Measurements from ENCODE around the gene EIF4E3.

Gene EIF4E3

GRCh38 chr3:71742621-71743020, 17.4 kb upstream of the EIF4E3 start:
- ATAC-seq (replicated peaks) (no peak), DNase-seq (no peak)
- H3K4me1 Mint-ChIP-seq (ENCODE audit: low read depth in 2 of 2): no peaks in the 10 kb centered on the region
- H3K27ac Mint-ChIP-seq: no peak overlapping the region
- peaks cover 11 to 16% of the 10 kb centered on the region in 2 donors for H3K27me3 Mint-ChIP-seq
- H3K36me3 Mint-ChIP-seq (ENCODE audit: insufficient read depth): no peaks in the 10 kb centered on the region
- no peak overlapping the region for H3K4me3 Mint-ChIP-seq
- H3K9me3 Mint-ChIP-seq: peaks cover 7 to 8% of the 10 kb centered on the region in 2 donors

- H3K4me1 Mint-ChIP-seq (ENCODE audit: low read depth in 2 of 2): peaks cover 11 to 15% of the 10 kb centered on the region in 2 donors
- no peak for ATAC-seq (replicated peaks)
- H3K36me3 Mint-ChIP-seq (ENCODE audit: insufficient read depth): peaks cover 2% of the 10 kb centered on the region
- H3K9me3 Mint-ChIP-seq: no peaks in the 10 kb centered on the region
- H3K27me3 Mint-ChIP-seq: peaks cover 30 to 40% of the 10 kb centered on the region in 2 donors
- DNase-seq: no peak
- H3K27ac Mint-ChIP-seq: no peak overlapping the region
- H3K4me3 Mint-ChIP-seq: no peak overlapping the region
Observed at GRCh38 chr3:71734881-71735280, 9.7 kb upstream of the EIF4E3 start.

DNA sequence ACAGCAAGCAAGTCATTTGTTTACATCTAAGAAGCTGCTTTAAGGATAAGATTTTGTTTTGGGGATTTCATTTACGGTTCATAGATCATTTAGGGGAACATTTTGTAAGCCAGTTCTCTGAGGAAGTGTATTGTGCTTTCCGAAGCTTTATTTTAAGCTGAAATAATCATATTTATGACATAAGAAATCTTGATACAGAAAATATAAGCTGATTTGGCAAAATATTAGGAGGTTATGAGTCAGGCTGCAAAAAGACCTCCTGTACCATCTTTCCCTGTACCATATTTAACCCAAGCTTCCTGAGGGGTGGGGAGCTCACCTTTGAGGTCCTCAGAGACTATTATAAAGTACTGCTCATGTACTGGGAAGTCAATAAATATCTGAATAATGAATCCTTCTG, 8.1 kb upstream of the EIF4E3 start:
- ATAC-seq (replicated peaks): no peak
- Mint-ChIP-seq H3K36me3 (ENCODE audit: insufficient read depth) (peaks cover 6% of the 10 kb centered on the region), H3K27me3 (peaks cover 26 to 31% of the 10 kb centered on the region in 2 donors)

GRCh38 chr3:71732637-71733036, 7.4 kb upstream of the EIF4E3 start:
- peaks cover 27 to 30% of the 10 kb centered on the region in 2 donors for H3K4me1 Mint-ChIP-seq (ENCODE audit: low read depth in 2 of 2)
- peaks cover 19 to 25% of the 10 kb centered on the region in 2 donors for H3K27me3 Mint-ChIP-seq
- H3K36me3 Mint-ChIP-seq (ENCODE audit: insufficient read depth): peaks cover 7% of the 10 kb centered on the region
- ATAC-seq (replicated peaks) (no peak), DNase-seq (no peak)
- no peak overlapping the region for H3K27ac Mint-ChIP-seq
- H3K4me3 Mint-ChIP-seq: no peak overlapping the region
- no peaks in the 10 kb centered on the region for H3K9me3 Mint-ChIP-seq

More for the DNA sequence above, 8.1 kb upstream of the EIF4E3 start:
- DNase-seq: no peak
- no peak overlapping the region for H3K27ac Mint-ChIP-seq
- H3K4me3 Mint-ChIP-seq: no peak overlapping the region
- H3K4me1 Mint-ChIP-seq (ENCODE audit: low read depth in 2 of 2): peaks cover 25 to 27% of the 10 kb centered on the region in 2 donors
- H3K9me3 Mint-ChIP-seq: no peaks in the 10 kb centered on the region

DNA sequence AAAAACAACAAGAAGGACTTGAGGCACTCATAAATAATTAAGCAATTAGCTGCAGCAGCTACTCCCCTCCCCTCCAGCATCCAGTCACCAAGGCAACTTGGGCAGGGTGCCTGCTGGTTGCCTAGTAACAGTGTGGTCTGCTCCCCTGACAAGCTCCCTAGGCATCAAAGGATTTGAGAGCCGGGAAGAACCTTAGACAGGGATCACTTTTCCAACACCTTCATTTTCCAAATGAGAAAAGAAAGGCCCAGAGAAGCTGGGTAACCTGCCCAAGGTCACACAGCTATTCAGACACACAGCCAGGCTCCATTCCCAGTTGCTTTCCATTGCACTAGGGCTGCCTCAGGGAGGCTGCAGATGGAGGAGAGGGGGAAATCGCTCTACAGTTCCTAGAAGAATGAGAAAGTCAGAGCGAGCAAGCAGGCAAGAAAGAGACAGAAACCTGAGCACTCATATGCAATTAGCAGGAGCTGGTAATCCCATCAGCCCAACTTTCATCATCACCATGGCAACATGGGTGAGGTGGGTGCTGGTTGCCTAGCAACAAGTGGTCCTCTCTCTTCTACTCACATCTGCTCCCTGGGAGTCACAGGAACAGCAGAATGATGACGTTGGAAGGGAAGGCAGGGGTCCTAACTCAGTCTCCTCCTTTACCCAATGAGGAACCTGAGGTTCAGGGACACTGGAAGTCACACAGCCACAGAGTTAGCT, 3.6 kb upstream of the EIF4E3 start:
- H3K9me3 Mint-ChIP-seq: no peaks in the 10 kb centered on the region
- H3K4me1 Mint-ChIP-seq (ENCODE audit: low read depth in 2 of 2): peaks cover 47 to 52% of the 10 kb centered on the region in 2 donors
- no peaks in the 10 kb centered on the region for H3K27me3 Mint-ChIP-seq
- no peak for ATAC-seq (replicated peaks)
- peak overlapping the region in 1 of 2 donors; percentile 19 for H3K4me3 Mint-ChIP-seq
- peak overlapping the region in 1 of 2 donors; percentile 59 for H3K27ac Mint-ChIP-seq
- peaks cover 24% of the 10 kb centered on the region for H3K36me3 Mint-ChIP-seq (ENCODE audit: insufficient read depth)
- DNase-seq: peak in 1 of 3 experiments; percentile 14

GRCh38 chr3:71726146-71726545, 944 bp upstream of the EIF4E3 start:
- Mint-ChIP-seq H3K36me3 (ENCODE audit: insufficient read depth) (peaks cover 23% of the 10 kb centered on the region), H3K4me3 (peak overlapping the region; percentile 90 to 94), H3K4me1 (ENCODE audit: low read depth in 2 of 2) (peaks cover 66 to 73% of the 10 kb centered on the region in 2 donors), H3K9me3 (no peaks in the 10 kb centered on the region), H3K27me3 (no peaks in the 10 kb centered on the region), H3K27ac (peak overlapping the region; percentile 94 to 95)
- ATAC-seq (replicated peaks) (peak; percentile 54), DNase-seq (peak; percentile 36 to 39 (median 38))

DNA sequence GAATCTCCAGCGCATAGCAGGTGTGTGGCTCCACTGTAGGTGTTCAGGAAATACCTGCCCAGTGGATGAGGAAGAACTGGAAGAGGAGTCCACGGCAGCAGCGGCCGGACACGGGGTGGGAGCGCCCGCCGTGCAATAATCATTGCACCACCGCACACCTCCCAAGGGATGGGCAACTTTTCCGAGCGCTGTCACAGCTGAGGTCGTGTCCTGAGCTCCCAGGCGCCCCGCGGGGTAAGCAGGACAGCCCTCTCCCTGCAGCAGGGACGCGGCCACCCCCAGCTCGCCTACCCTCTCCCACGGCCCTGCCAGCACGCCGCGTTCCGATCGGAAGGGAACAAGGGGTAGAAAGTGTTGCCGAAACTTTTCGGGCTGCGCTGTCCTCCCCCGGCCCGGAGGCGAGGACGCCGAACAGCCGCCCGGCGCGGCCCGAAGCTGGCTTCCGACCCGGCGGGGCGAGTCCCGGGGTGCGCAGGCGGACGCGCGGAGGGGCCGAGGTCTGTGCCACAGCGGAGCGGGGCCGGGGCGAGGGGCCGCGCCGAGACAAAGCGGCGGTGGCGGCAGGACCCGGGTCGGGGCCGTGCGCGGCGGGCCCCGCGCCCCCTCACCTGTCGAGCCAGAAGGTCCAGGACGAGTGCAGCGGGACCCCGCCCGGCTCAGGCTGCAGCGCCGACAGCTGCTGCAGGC, 475 bp downstream of the EIF4E3 start:
- peak; percentile 24 for ATAC-seq (replicated peaks)
- Mint-ChIP-seq H3K4me3 (peak overlapping the region; percentile 72 to 97), H3K27me3 (no peaks in the 10 kb centered on the region), H3K9me3 (no peaks in the 10 kb centered on the region), H3K36me3 (ENCODE audit: insufficient read depth) (peaks cover 23% of the 10 kb centered on the region), H3K4me1 (ENCODE audit: low read depth in 2 of 2) (peaks cover 62 to 69% of the 10 kb centered on the region in 2 donors), H3K27ac (peak overlapping the region; percentile 93 to 97)
- peak in 2 of 3 experiments; percentile 28 to 31 for DNase-seq

GRCh38 chr3:71724171-71724453, 1.1 kb downstream of the EIF4E3 start:
- DNase-seq (no peak), ATAC-seq (replicated peaks) (no peak)
- Mint-ChIP-seq H3K27me3 (no peaks in the 10 kb centered on the region), H3K4me3 (peak overlapping the region; percentile 72 to 97), H3K9me3 (no peaks in the 10 kb centered on the region), H3K36me3 (ENCODE audit: insufficient read depth) (peaks cover 25% of the 10 kb centered on the region), H3K4me1 (ENCODE audit: low read depth in 2 of 2) (peaks cover 62 to 70% of the 10 kb centered on the region in 2 donors), H3K27ac (peak overlapping the region; percentile 93 to 97)

DNA sequence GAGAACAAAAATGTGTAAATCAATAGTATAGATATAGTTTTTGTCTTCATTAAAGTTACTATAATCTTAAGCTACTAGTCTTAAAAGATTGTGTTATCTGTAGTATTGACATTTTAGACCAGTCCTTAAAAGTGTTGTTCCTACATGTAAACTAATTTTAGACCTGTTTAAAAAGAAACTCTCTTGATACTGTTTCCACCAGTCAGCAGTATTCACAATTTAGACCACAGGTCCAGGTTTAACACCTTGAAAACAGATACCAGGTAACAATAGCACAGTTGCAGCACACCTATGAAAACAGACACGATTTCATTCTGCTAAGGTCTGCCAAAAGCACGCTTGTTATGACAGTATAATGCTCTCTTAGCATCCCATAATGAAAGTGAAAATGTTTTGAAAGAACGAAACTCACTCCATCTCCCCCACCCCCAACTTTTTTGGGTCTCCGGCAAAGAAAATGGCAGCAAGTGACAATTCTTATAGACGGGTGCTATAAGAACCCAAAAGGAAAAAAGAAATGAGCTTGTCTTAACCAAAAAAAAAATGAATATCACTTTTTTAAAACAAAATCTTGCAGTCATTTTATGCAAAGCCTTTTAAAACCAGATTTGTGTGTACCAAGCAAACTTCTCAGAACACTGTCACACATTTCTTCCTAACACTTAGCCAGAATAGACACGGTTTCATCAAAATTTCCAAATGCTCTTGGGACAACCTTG, 1.6 kb downstream of the EIF4E3 start:
- peak overlapping the region; percentile 72 to 97 for H3K4me3 Mint-ChIP-seq
- no peaks in the 10 kb centered on the region for H3K27me3 Mint-ChIP-seq
- peaks cover 25% of the 10 kb centered on the region for H3K36me3 Mint-ChIP-seq (ENCODE audit: insufficient read depth)
- ATAC-seq (replicated peaks) (peak; percentile 51), DNase-seq (peak; percentile 47 to 60 (median 47))
- H3K9me3 Mint-ChIP-seq: no peaks in the 10 kb centered on the region
- H3K27ac Mint-ChIP-seq: peak overlapping the region; percentile 93 to 97
- H3K4me1 Mint-ChIP-seq (ENCODE audit: low read depth in 2 of 2): peaks cover 62 to 72% of the 10 kb centered on the region in 2 donors

- Mint-ChIP-seq H3K27me3 (no peaks in the 10 kb centered on the region), H3K27ac (peak overlapping the region; percentile 93 to 97), H3K4me1 (ENCODE audit: low read depth in 2 of 2) (peaks cover 63 to 76% of the 10 kb centered on the region in 2 donors), H3K4me3 (peak overlapping the region; percentile 72 to 97), H3K36me3 (ENCODE audit: insufficient read depth) (peaks cover 21% of the 10 kb centered on the region), H3K9me3 (no peaks in the 10 kb centered on the region)
- ATAC-seq (replicated peaks) (no peak), DNase-seq (no peak)
Observed at GRCh38 chr3:71722693-71723092, 2.5 kb downstream of the EIF4E3 start.

GRCh38 chr3:71721651-71722157, 3.5 kb downstream of the EIF4E3 start:
- ATAC-seq (replicated peaks): peak; percentile 18
- Mint-ChIP-seq H3K9me3 (no peaks in the 10 kb centered on the region), H3K36me3 (ENCODE audit: insufficient read depth) (peaks cover 21% of the 10 kb centered on the region), H3K27ac (peak overlapping the region; percentile 87 to 90), H3K4me3 (peak overlapping the region; percentile 72 to 97), H3K27me3 (no peaks in the 10 kb centered on the region), H3K4me1 (ENCODE audit: low read depth in 2 of 2) (peaks cover 68 to 80% of the 10 kb centered on the region in 2 donors)
- DNase-seq: peak in 1 of 3 experiments; percentile 11

- Mint-ChIP-seq H3K4me1 (ENCODE audit: low read depth in 2 of 2) (peaks cover 68 to 80% of the 10 kb centered on the region in 2 donors), H3K27me3 (no peaks in the 10 kb centered on the region), H3K27ac (peak overlapping the region; percentile 87 to 90), H3K36me3 (ENCODE audit: insufficient read depth) (peaks cover 19% of the 10 kb centered on the region), H3K9me3 (no peaks in the 10 kb centered on the region), H3K4me3 (peak overlapping the region; percentile 72 to 97)
- ATAC-seq (replicated peaks): no peak
- no peak for DNase-seq
Observed at GRCh38 chr3:71721002-71721401, 4.2 kb downstream of the EIF4E3 start.

- DNase-seq (peak in 1 of 3 experiments; percentile 39), ATAC-seq (replicated peaks) (peak; percentile 82)
- Mint-ChIP-seq H3K9me3 (no peaks in the 10 kb centered on the region), H3K36me3 (ENCODE audit: insufficient read depth) (peaks cover 3% of the 10 kb centered on the region), H3K4me1 (ENCODE audit: low read depth in 2 of 2) (peaks cover 77 to 89% of the 10 kb centered on the region in 2 donors), H3K27ac (peak overlapping the region; percentile 91 to 94), H3K27me3 (no peaks in the 10 kb centered on the region), H3K4me3 (peak overlapping the region; percentile 51 to 60)
Observed at GRCh38 chr3:71718072-71718471, 7.1 kb downstream of the EIF4E3 start.

Data from effector memory CD8-positive, alpha-beta T cell (primary cell).